Activated CD4-positive, alpha-beta T cell treated with anti-CD3 and anti-CD28 coated beads, Interleukin-2, amount 50 U/mL, for 48 hours (primary cell): Measurements from ENCODE around the gene GUCY2F.

Experiments used
- DNase-seq, 2 experiments: peaks; one replicate each; pipeline ENCODE4 v3.0.0-alpha.2; 2020

The GUCY2F gene

GRCh38 chrX:109392895-109393294, 89.0 kb downstream of the GUCY2F start:
- DNase-seq: no peak

GRCh38 chrX:109390556-109390955, 91.3 kb downstream of the GUCY2F start:
- no peak for DNase-seq

- DNase-seq: no peak
Observed at GRCh38 chrX:109389917-109390316, 92.0 kb downstream of the GUCY2F start.

GRCh38 chrX:109384699-109385098, 97.2 kb downstream of the GUCY2F start:
- DNase-seq: no peak

- DNase-seq: no peak
Observed at GRCh38 chrX:109382332-109382731, 99.6 kb downstream of the GUCY2F start.

GRCh38 chrX:109378281-109378680, 103.6 kb downstream of the GUCY2F start:
- DNase-seq: no peak

- no peak for DNase-seq
Observed at GRCh38 chrX:109374262-109374960, 107.5 kb downstream of the GUCY2F start.

- DNase-seq: no peak
Observed at GRCh38 chrX:109373468-109373867, 108.4 kb downstream of the GUCY2F start.

GRCh38 chrX:109372716-109373115, 109.2 kb downstream of the GUCY2F start:
- no peak for DNase-seq

- DNase-seq: no peak
Observed at GRCh38 chrX:109372291-109372690, 109.6 kb downstream of the GUCY2F start.

GRCh38 chrX:109362101-109362500, 119.8 kb downstream of the GUCY2F start:
- DNase-seq: no peak

GRCh38 chrX:109360301-109360700, 121.6 kb downstream of the GUCY2F start:
- no peak for DNase-seq

GRCh38 chrX:109357706-109358105, 124.2 kb downstream of the GUCY2F start:
- no peak for DNase-seq

GRCh38 chrX:109356684-109357083, 125.2 kb downstream of the GUCY2F start:
- DNase-seq: no peak

- DNase-seq: no peak
Observed at GRCh38 chrX:109352066-109352588, 129.8 kb downstream of the GUCY2F start.

GRCh38 chrX:109351557-109351956, 130.3 kb downstream of the GUCY2F start:
- DNase-seq: no peak

- no peak for DNase-seq
Observed at GRCh38 chrX:109350551-109350950, 131.3 kb downstream of the GUCY2F start.

- no peak for DNase-seq
Observed at GRCh38 chrX:109350051-109350450, 131.8 kb downstream of the GUCY2F start.

GRCh38 chrX:109347632-109348031, 134.3 kb downstream of the GUCY2F start:
- DNase-seq: no peak

GRCh38 chrX:109346491-109346890, 135.4 kb downstream of the GUCY2F start:
- no peak for DNase-seq

GRCh38 chrX:109345856-109346255, 136.0 kb downstream of the GUCY2F start:
- no peak for DNase-seq

GRCh38 chrX:109344678-109345077, 137.2 kb downstream of the GUCY2F start:
- DNase-seq: no peak

- no peak for DNase-seq
Observed at GRCh38 chrX:109344101-109344500, 137.8 kb downstream of the GUCY2F start.

- no peak for DNase-seq
Observed at GRCh38 chrX:109343671-109344070, 138.2 kb downstream of the GUCY2F start.

GRCh38 chrX:109336141-109336540, 145.7 kb downstream of the GUCY2F start:
- no peak for DNase-seq
